Mononuclear cell (primary cell): Measurements from ENCODE around the gene C2orf76. TPM values are rescaled to one million over a fixed set of nuclear protein-coding genes. Genes with fewer than 3 reads are reported as not detected.

Source experiments
- H3K27me3 ChIP-seq: 2 replicates; pipeline ENCODE4 v1.6.0; 2011; ENCODE audit warnings: low read length, control low read depth; ENCODE audit not compliant: insufficient read depth
- H3K4me1 ChIP-seq: 2 replicates; pipeline ENCODE4 v1.5.1; 2011; ENCODE audit warnings: mild to moderate bottlenecking, low read length, control low read depth; ENCODE audit not compliant: insufficient read depth
- H3K4me3 ChIP-seq: 2 replicates; pipeline ENCODE4 v1.5.1; 2011; ENCODE audit warnings: mild to moderate bottlenecking, low read length, moderate library complexity
- H3K9me3 ChIP-seq: 2 replicates; pipeline ENCODE4 v1.5.1; 2011; ENCODE audit warnings: low read depth, mild to moderate bottlenecking, control low read depth, low read length
- total RNA-seq: library from RNA; depleted of rRNA; stranded (reverse); fragments of >200 nt; gene quantifications from one replicate; pipeline ENCODE4 v1.2.3, GENCODE V29; 2012

The C2orf76 gene
- total RNA-seq, 1 donor, result 4.8 TPM

- Histone ChIP-seq H3K27me3 (no peaks in the 10 kb centered on the region), H3K4me3 (no peak overlapping the region), H3K4me1 (no peaks in the 10 kb centered on the region), H3K9me3 (no peaks in the 10 kb centered on the region)
Observed at GRCh38 chr2:119305497-119306195, 61.0 kb downstream of the C2orf76 start.

GRCh38 chr2:119304847-119305246 lies 61.8 kb downstream of the C2orf76 start:
- Histone ChIP-seq H3K9me3 (no peaks in the 10 kb centered on the region), H3K4me1 (no peaks in the 10 kb centered on the region), H3K4me3 (no peak overlapping the region), H3K27me3 (no peaks in the 10 kb centered on the region)

DNA sequence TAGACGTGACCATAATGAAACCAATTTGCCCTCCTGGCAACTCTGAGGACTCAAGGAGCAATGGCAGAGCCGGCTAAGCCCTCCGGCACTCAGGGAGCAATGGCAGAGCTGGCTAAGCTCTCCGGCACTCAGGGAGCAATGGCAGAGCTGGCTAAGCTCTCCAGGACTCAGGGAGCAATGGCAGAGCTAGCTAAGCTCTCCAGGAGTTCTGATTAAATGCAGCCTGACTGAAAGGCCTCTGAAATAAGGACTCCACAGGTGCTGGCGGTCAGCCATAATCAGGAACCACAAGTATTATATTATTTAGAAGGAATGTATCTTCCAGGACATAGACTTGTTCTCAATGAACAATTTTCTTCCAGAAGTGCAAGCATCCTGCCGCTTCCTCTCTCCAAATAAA lies 65.2 kb downstream of the C2orf76 start:
- Histone ChIP-seq H3K27me3 (no peaks in the 10 kb centered on the region), H3K4me3 (no peak overlapping the region), H3K4me1 (no peaks in the 10 kb centered on the region), H3K9me3 (no peaks in the 10 kb centered on the region)

- Histone ChIP-seq H3K4me3 (no peak overlapping the region), H3K9me3 (no peaks in the 10 kb centered on the region), H3K27me3 (no peaks in the 10 kb centered on the region), H3K4me1 (no peaks in the 10 kb centered on the region)
Observed at GRCh38 chr2:119295688-119296375, 70.8 kb downstream of the C2orf76 start.

- H3K4me1 ChIP-seq, result no peaks in the 10 kb centered on the region
- no peak overlapping the region for H3K4me3 ChIP-seq
- no peaks in the 10 kb centered on the region for H3K27me3 ChIP-seq
- H3K9me3 ChIP-seq, result no peaks in the 10 kb centered on the region
Observed at GRCh38 chr2:119294671-119295070, 72.0 kb downstream of the C2orf76 start.

DNA sequence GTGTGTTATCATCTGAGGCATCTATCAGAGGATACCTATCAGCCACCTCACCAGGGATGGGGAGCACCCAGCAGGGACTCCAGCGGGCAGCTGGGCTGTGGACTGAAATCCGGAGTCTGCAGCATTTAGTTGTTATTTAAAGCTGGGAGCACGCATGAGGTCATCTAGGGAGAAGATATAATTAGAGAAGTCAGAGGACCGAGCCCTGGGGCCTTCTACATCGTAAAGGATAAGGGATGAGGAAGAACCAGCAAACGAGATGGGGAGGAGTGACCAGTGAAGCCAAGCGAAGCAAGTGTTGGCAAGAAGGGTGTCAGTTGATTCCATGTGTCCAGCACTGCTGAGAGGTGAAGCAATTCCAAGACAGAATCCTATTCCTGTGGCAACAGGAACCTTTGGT lies 72.7 kb downstream of the C2orf76 start:
- Histone ChIP-seq H3K27me3 (no peaks in the 10 kb centered on the region), H3K4me1 (no peaks in the 10 kb centered on the region), H3K4me3 (no peak overlapping the region), H3K9me3 (no peaks in the 10 kb centered on the region)

DNA sequence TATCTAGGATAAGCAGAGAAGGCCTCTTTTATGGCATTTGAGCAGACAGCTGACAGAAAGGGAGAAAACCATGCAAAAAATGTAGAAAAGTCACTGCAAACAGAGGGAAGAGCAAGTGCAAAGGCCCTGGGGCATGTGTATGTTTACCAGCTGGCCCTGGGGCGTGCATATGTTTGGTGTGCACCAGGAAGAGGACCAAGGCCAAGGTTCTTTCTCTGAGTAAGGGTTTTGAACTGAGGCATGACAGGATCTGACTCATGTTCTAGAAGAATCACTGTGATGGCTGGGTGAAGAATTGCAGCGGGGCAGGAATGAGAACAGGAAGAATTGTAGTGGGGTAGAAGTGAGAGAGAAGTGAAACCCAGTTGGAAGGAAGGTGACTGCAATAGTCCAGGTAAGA lies 73.4 kb downstream of the C2orf76 start:
- no peaks in the 10 kb centered on the region for H3K27me3 ChIP-seq
- no peaks in the 10 kb centered on the region for H3K9me3 ChIP-seq
- no peak overlapping the region for H3K4me3 ChIP-seq
- H3K4me1 ChIP-seq, result no peaks in the 10 kb centered on the region

GRCh38 chr2:119292226-119292625 lies 74.4 kb downstream of the C2orf76 start:
- Histone ChIP-seq H3K9me3 (no peaks in the 10 kb centered on the region), H3K4me3 (no peak overlapping the region), H3K27me3 (no peaks in the 10 kb centered on the region), H3K4me1 (no peaks in the 10 kb centered on the region)

DNA sequence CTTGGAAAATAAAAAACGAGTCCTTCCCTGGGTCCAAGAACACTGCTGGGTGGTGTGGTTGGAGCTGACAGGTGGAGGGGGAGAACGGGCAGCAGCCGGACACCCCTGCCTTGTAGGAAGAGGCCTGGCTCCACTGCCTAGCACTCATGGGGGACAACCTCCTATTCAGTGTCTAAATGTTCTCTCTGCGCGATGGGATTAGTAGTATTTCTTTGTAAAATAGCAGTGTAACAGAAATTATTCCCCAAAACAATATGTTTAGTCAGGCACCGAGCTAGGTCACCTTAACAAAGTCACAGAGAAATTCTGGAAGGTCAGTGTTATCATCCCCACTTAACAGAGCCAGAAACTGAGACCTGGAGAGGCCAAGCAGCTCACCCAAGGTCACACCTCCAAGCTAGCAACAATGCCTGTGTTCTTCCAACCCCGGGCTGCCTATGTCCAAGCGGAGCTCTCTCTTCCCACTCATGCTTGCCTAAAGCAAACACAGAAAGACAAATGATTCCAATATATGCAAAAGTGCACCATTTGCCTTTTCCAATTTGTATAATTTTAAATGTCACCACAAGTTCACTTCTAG lies 75.0 kb downstream of the C2orf76 start:
- Histone ChIP-seq H3K4me1 (no peaks in the 10 kb centered on the region), H3K4me3 (no peak overlapping the region), H3K27me3 (no peaks in the 10 kb centered on the region), H3K9me3 (no peaks in the 10 kb centered on the region)

- no peak overlapping the region for H3K4me3 ChIP-seq
- H3K9me3 ChIP-seq, result no peaks in the 10 kb centered on the region
Observed at GRCh38 chr2:119290859-119291587, 75.6 kb downstream of the C2orf76 start.

DNA sequence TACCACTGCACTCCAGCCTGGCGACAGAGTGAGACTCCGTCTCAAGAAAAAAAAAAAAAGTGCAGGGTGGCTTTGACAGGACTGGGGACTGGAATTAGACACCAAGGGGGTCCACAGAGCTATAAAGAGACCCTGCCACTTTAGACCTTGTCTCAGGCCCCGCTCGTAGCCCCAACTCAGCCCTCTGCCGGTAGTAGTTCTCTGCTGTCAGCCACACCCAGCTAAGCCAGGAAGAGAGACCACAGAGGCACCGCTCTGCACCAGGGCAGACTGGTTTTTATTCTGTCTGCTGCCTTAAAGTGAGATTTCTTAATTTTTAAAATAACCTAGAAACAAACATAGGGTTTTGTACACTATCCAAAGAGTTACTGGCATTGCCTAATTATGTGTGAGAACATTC lies 77.0 kb downstream of the C2orf76 start:
- no peaks in the 10 kb centered on the region for H3K27me3 ChIP-seq
- no peaks in the 10 kb centered on the region for H3K9me3 ChIP-seq
- H3K4me3 ChIP-seq, result no peak overlapping the region
- no peaks in the 10 kb centered on the region for H3K4me1 ChIP-seq

More at GRCh38 chr2:119290859-119291587, 75.6 kb downstream of the C2orf76 start:
- Histone ChIP-seq H3K27me3 (no peaks in the 10 kb centered on the region), H3K4me1 (no peaks in the 10 kb centered on the region)

DNA sequence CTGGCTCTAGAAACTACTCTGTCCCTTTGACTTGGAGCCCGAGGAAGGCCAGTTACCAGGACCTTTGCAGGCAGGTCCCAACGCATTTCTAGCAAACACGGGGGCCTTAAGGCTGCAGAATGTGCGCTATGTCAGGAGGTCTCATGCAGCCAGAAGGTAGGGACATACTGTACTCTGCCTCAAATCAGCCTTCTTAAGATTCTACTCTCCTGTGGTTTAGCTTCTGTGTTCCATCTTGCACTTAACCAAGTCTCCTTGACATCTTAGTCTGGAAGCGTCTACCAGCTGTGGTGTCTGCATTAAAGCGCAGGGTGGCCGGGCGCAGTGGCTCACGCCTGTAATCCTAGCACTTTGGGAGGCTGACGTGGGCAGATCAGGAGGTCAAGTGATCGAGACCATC lies 77.5 kb downstream of the C2orf76 start:
- Histone ChIP-seq H3K27me3 (no peaks in the 10 kb centered on the region), H3K4me1 (peaks cover 1% of the 10 kb centered on the region), H3K4me3 (no peak overlapping the region), H3K9me3 (no peaks in the 10 kb centered on the region)

- peaks cover 7% of the 10 kb centered on the region for H3K4me1 ChIP-seq
- no peaks in the 10 kb centered on the region for H3K9me3 ChIP-seq
- H3K4me3 ChIP-seq, result no peak overlapping the region
- H3K27me3 ChIP-seq, result no peaks in the 10 kb centered on the region
Observed at GRCh38 chr2:119288576-119288975, 78.1 kb downstream of the C2orf76 start.

DNA sequence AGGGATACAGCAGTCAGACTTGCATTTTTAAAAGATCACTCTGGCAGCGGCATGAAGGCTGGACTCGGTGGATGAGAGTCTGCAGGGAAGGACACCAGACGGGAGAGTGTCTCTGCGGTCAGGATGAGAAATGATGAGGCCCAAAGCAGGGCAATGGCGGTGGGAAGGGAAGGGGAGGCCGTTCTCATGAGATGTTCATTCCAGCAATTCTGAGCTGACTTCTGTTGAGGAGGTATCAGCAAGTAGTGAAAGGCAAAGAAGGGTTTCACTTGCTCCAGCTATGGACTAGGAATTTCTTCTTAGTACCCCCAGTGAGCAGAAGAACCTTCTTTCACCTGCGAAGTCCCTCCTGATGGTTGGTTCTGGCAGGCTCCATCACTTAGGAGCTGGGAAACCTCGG lies 80.0 kb downstream of the C2orf76 start:
- no peaks in the 10 kb centered on the region for H3K9me3 ChIP-seq
- no peaks in the 10 kb centered on the region for H3K27me3 ChIP-seq
- peaks cover 26% of the 10 kb centered on the region for H3K4me1 ChIP-seq
- H3K4me3 ChIP-seq, result no peak overlapping the region

DNA sequence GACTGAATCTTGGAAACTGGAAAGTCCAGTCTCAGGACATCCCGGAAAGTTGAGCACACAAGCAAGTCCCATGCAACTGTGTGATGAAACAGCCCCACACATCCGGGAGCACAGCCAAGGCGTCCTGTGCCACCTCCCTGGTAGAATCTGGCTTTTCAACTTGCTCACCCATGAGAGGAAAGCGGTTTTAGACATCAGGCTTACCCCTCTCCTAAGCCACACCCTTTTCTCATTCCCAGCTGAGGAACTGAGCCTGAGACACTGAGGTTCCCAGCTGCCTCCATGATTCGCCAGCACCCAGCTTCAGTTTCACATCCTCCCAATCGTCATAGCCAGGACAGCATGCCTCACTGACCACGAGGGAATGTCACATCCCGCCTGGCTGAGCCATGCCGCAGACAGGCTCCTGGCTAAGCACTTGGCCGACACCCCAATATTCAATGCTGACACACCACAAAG lies 82.7 kb downstream of the C2orf76 start:
- H3K27me3 ChIP-seq, result no peaks in the 10 kb centered on the region
- peaks cover 31% of the 10 kb centered on the region for H3K4me1 ChIP-seq
- H3K4me3 ChIP-seq, result no peak overlapping the region
- H3K9me3 ChIP-seq, result no peaks in the 10 kb centered on the region
